Naive thymus-derived CD8-positive, alpha-beta T cell (primary cell): ENCODE data around the gene LYL1. TPM values are rescaled to one million over a fixed set of nuclear protein-coding genes. Genes with fewer than 3 reads are reported as not detected.

Source experiments
- ATAC-seq, 2 donors: fragments of 150-1000 bp; cut with Tn5 transposase in 1 of 2; sonication (Bioruptor Pico), chemical (Tn5 transposase) in 1 of 2; 1 replicate in 1 of 2; 2 replicates in 1 of 2; pipeline ENCODE4 v1.10.0; 2021; ENCODE audit warnings: mild to moderate bottlenecking in 2 of 2, moderate library complexity in 2 of 2
- POLR2A ChIA-PET: fragments of 350-600 bp; sonication (Branson Sonifier 250); formaldehyde crosslinking; loops from one replicate; lab custom pipeline; 2021; ENCODE audit warnings: antibody characterized with exemption; lab: Charles Lee
- DNase-seq, 10 donors: peaks; one replicate each; pipeline versions ENCODE4 v3.0.0 to v3.0.0-alpha.2; 2020 to 2022
- H3K27ac Mint-ChIP-seq, 10 donors: one replicate each; pipeline ENCODE4 v1.8.0; 2020 to 2022; ENCODE audit warnings: mild to moderate bottlenecking in 10 of 10, mixed read lengths in 10 of 10, moderate library complexity in 4 of 10, inconsistent platforms in 1 of 10
- H3K27me3 Mint-ChIP-seq, 5 donors: one replicate each; pipeline ENCODE4 v1.8.0; 2021 to 2022; ENCODE audit warnings: mixed read lengths in 5 of 5
- H3K36me3 Mint-ChIP-seq, 3 donors: one replicate each; pipeline ENCODE4 v1.8.0; 2020 to 2022; ENCODE audit warnings: mixed read lengths in 3 of 3, mild to moderate bottlenecking in 2 of 3, inconsistent platforms in 1 of 3
- H3K4me1 Mint-ChIP-seq, 4 donors: one replicate each; pipeline ENCODE4 v1.8.0; 2021 to 2022; ENCODE audit warnings: mixed read lengths in 4 of 4
- H3K4me3 Mint-ChIP-seq, 10 donors: one replicate each; pipeline ENCODE4 v1.8.0; 2020 to 2022; ENCODE audit warnings: mild to moderate bottlenecking in 10 of 10, mixed read lengths in 10 of 10, moderate library complexity in 6 of 10, inconsistent platforms in 1 of 10
- H3K9me3 Mint-ChIP-seq, 9 donors: one replicate each; pipeline ENCODE4 v1.8.0; 2020 to 2022; ENCODE audit warnings: mixed read lengths in 9 of 9, mild to moderate bottlenecking in 3 of 9, inconsistent platforms in 1 of 9, moderate library complexity in 1 of 9
- polyA plus RNA-seq, 3 donors: library from polyadenylated mRNA; unstranded; fragments of 300-500 nt; fragmentation: Illumina TruSeq; gene quantifications; one replicate each; pipeline ENCODE4 v1.2.3, GENCODE V29; 2021
- total RNA-seq, 8 experiments: library from RNA in 2 of 8; stranded (reverse) in 2 of 8; gene quantifications; one replicate each; pipeline ENCODE4 v1.2.3 and lab custom pipeline; 2021 to 2026

Gene LYL1
- total and polyA plus RNA-seq, 5 experiments from 2014 or later: 0.37 to 7.9 (median 2.6) TPM

- ATAC-seq: no peak
- peak in 1 of 10 donors; percentile 32 for DNase-seq
- Mint-ChIP-seq H3K4me1 (peaks cover 20 to 37% (median 35%) of the 10 kb centered on the region in 4 donors), H3K27me3 (peaks cover 6 to 22% (median 6%) of the 10 kb centered on the region in 5 donors), H3K36me3 (no peaks in the 10 kb centered on the region), H3K9me3 (peaks cover 0 to 2% (median 0%) of the 10 kb centered on the region in 9 donors), H3K4me3 (peak overlapping the region in 3 of 10 donors; percentile 8 to 81 (median 70)), H3K27ac (no peak overlapping the region)
- POLR2A ChIA-PET: interaction anchor here (0.6 to 3.0 kb wide), 5 partner anchors 10 to 118 kb away, joined by 3 to 18 read pairs (median 6); partner anchors contain the start of gene NACC1
Observed at GRCh38 chr19:13095393-13095784, 7.3 kb downstream of the LYL1 start.

GRCh38 chr19:13094771-13095392 is 7.8 kb downstream of the LYL1 start:
- DNase-seq (peak in 1 of 10 donors; percentile 13), ATAC-seq (no peak)

DNA sequence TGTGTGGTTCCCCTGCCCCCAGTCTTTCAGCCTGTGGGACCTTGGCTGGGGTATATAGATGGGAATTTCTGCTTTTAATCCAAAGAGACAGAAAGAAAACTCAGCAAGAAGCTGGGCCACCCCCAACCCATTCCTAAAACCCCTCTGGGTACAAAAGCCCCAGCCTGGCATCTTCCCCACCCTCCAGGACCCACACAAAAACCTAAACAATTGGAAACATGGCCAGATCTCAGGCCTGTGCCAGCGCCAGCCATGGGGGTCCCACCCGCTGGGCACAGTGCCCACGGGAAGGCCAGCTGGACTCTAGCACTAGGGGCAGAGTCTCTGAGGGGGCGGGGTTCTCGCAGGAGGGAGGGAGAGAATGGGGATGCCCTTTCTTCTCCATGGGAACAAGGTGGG is 8.6 kb downstream of the LYL1 start:
- POLR2A ChIA-PET: interaction anchor here (0.9 to 2.6 kb wide), 3 partner anchors 24 to 117 kb away, joined by 4 to 18 read pairs (median 5); partner anchors contain the start of gene NACC1
- ATAC-seq (no peak), DNase-seq (peak in 1 of 10 donors; percentile 7)
- H3K4me3 Mint-ChIP-seq: peak overlapping the region in 2 of 10 donors; percentile 58
- H3K9me3 Mint-ChIP-seq: peaks cover 0 to 2% (median 0%) of the 10 kb centered on the region in 9 donors
- H3K4me1 Mint-ChIP-seq: peaks cover 15 to 27% (median 26%) of the 10 kb centered on the region in 4 donors
- H3K27me3 Mint-ChIP-seq: peaks cover 6 to 22% (median 6%) of the 10 kb centered on the region in 5 donors
- peak overlapping the region in 1 of 10 donors; percentile 54 for H3K27ac Mint-ChIP-seq
- no peaks in the 10 kb centered on the region for H3K36me3 Mint-ChIP-seq

More at GRCh38 chr19:13094771-13095392, 7.8 kb downstream of the LYL1 start:
- POLR2A ChIA-PET: interaction anchor here (0.5 to 3.0 kb wide), 6 partner anchors 10 to 174 kb away, joined by 3 to 18 read pairs (median 4); no protein-coding TSS in a partner anchor
- Mint-ChIP-seq H3K9me3 (peaks cover 0 to 2% (median 0%) of the 10 kb centered on the region in 9 donors), H3K36me3 (no peaks in the 10 kb centered on the region), H3K27me3 (peaks cover 6 to 22% (median 6%) of the 10 kb centered on the region in 5 donors), H3K27ac (peak overlapping the region in 3 of 10 donors; percentile 3 to 63 (median 29)), H3K4me1 (peaks cover 15 to 32% (median 30%) of the 10 kb centered on the region in 4 donors), H3K4me3 (peak overlapping the region in 3 of 10 donors; percentile 33 to 61 (median 38))

- ATAC-seq (peak; percentile 75 to 80), DNase-seq (peak; percentile 68 to 89 (median 79))
- POLR2A ChIA-PET: interaction anchor here (0.9 to 2.6 kb wide), 3 partner anchors 24 to 117 kb away, joined by 4 to 18 read pairs (median 5); partner anchors contain the start of gene NACC1
- Mint-ChIP-seq H3K27me3 (peaks cover 6 to 19% (median 6%) of the 10 kb centered on the region in 5 donors), H3K4me3 (peak overlapping the region in 2 of 10 donors; percentile 58), H3K27ac (peak overlapping the region in 1 of 10 donors; percentile 54), H3K36me3 (no peaks in the 10 kb centered on the region), H3K9me3 (peaks cover 0 to 2% (median 0%) of the 10 kb centered on the region in 9 donors), H3K4me1 (peaks cover 14 to 23% (median 21%) of the 10 kb centered on the region in 4 donors)
Observed at GRCh38 chr19:13093407-13094105, 9.1 kb downstream of the LYL1 start.

DNA sequence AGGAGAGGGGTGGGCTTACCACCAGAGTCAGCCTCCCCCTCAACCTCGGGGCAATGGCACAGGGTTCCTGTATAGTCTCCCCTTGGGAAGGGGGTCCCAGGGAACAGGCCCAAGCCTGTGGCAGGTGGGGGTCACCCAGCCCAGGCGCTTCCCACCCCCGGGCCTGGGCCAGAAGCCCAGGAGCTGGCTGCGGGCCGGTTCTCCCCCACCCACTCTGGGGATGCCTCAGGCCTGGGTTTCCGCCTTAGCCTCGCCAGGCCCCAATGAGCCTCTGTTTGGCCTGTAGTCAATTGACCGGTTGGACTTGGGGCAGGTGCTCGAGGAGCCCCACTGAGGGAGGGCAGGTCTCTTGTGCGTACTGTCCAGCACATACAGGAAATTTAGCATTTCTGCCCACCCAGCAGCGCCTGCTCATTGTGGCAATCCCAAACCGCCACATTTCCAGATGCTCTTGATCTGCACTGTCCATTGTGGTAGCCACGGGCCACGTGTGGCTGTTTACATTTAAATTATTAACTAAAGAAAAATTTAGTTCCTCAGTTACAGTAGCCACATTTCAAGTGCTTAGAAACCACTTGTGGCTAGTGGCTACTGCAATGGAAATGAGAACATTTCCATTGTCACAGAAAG is 9.9 kb downstream of the LYL1 start:
- Mint-ChIP-seq H3K4me3 (no peak overlapping the region), H3K27ac (no peak overlapping the region), H3K9me3 (peaks cover 0 to 2% (median 0%) of the 10 kb centered on the region in 9 donors), H3K27me3 (peaks cover 6 to 13% (median 6%) of the 10 kb centered on the region in 5 donors), H3K36me3 (no peaks in the 10 kb centered on the region), H3K4me1 (peaks cover 10 to 19% (median 15%) of the 10 kb centered on the region in 4 donors)
- DNase-seq: no peak
- no peak for ATAC-seq
- POLR2A ChIA-PET: interaction anchor here (2.6 kb wide), 1 partner anchor 116 kb away, joined by 18 read pairs; no protein-coding TSS in a partner anchor

DNA sequence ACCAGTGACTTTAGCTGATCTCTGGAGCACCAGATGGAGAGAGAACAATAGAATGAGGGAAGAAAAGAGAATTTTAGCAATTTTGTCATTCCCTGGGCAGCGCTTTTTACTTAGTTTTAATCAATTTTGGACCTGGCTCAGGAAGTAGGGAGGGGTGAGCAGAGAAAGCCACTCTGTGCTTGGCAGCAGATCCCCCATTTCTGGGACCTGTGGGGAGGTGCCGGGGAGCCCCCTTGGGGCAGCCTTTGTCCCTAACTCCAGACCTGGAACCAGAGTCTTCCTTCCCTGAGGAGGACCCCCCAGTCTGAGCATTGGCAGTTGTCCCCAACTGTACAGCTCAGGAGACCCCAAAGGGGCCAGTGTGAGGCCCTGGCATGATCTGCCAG is 10.5 kb downstream of the LYL1 start:
- Mint-ChIP-seq H3K4me3 (no peak overlapping the region), H3K9me3 (peaks cover 0 to 2% (median 0%) of the 10 kb centered on the region in 9 donors), H3K27ac (no peak overlapping the region), H3K4me1 (peaks cover 10 to 19% (median 14%) of the 10 kb centered on the region in 4 donors), H3K36me3 (no peaks in the 10 kb centered on the region), H3K27me3 (peaks cover 5 to 11% (median 6%) of the 10 kb centered on the region in 5 donors)
- ATAC-seq (no peak), DNase-seq (no peak)
- POLR2A ChIA-PET: no interaction called here

DNA sequence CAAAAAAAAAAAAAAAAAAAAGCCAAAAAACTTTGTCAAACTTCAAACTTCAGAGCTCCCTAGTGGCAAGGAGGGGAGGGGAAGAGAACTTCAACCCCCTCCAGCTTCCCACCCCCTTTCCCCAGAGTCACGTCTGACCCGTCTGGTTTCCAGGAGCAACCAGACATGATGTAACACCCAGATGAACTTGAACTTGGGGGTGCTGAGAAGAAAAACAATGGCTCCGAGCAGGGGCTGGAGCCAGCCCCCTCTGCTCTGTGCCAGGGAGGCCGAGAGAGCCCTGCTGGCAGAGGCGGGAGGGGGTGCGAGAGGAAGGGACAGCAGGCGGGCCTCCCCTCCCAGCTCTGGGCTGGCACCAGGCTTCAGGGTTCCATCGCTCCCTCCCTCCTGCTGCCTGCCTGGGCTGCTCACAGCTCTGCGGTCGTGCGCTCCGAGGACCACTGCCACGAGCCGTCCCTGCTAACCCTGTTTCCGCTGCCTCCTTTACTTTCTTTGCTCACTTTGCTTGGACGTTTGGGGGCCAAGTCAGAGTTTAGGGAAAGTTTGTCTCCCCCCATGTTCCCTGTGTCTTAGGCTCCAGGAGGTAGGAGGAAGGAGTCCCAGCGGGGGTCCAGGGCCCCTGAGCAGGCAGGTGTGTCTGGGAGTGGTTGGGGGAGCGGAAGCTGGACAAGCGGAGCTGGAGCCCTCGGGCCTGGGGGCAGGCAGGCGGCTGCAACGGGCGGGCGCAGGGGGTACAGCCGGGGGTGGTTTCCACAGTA is 11.1 kb downstream of the LYL1 start:
- peaks cover 3 to 10% (median 6%) of the 10 kb centered on the region in 5 donors for H3K27me3 Mint-ChIP-seq
- peaks cover 0 to 2% (median 0%) of the 10 kb centered on the region in 9 donors for H3K9me3 Mint-ChIP-seq
- DNase-seq: no peak
- ATAC-seq: no peak
- H3K36me3 Mint-ChIP-seq: no peaks in the 10 kb centered on the region
- no peak overlapping the region for H3K27ac Mint-ChIP-seq
- no peak overlapping the region for H3K4me3 Mint-ChIP-seq
- POLR2A ChIA-PET: no interaction called here
- H3K4me1 Mint-ChIP-seq: peaks cover 8 to 14% (median 13%) of the 10 kb centered on the region in 4 donors

- H3K27me3 Mint-ChIP-seq: peaks cover 0 to 3% (median 0%) of the 10 kb centered on the region in 5 donors
- no peak overlapping the region for H3K27ac Mint-ChIP-seq
- no peak for DNase-seq
- H3K36me3 Mint-ChIP-seq: no peaks in the 10 kb centered on the region
- POLR2A ChIA-PET: no interaction called here
- ATAC-seq: no peak
- H3K4me1 Mint-ChIP-seq: peaks cover 4 to 7% (median 6%) of the 10 kb centered on the region in 4 donors
- H3K9me3 Mint-ChIP-seq: no peaks in the 10 kb centered on the region
- no peak overlapping the region for H3K4me3 Mint-ChIP-seq
Observed at GRCh38 chr19:13090511-13091231, 12.0 kb downstream of the LYL1 start.

- POLR2A ChIA-PET: no interaction called here
- no peak overlapping the region for H3K4me3 Mint-ChIP-seq
- H3K9me3 Mint-ChIP-seq: no peaks in the 10 kb centered on the region
- H3K36me3 Mint-ChIP-seq: no peaks in the 10 kb centered on the region
- no peak overlapping the region for H3K27ac Mint-ChIP-seq
- ATAC-seq: no peak
- H3K4me1 Mint-ChIP-seq: peaks cover 6 to 7% (median 7%) of the 10 kb centered on the region in 4 donors
- DNase-seq: no peak
- peaks cover 0 to 3% (median 0%) of the 10 kb centered on the region in 5 donors for H3K27me3 Mint-ChIP-seq
Observed at GRCh38 chr19:13089857-13090507, 12.7 kb downstream of the LYL1 start.

- Mint-ChIP-seq H3K27ac (no peak overlapping the region), H3K4me1 (peaks cover 0 to 6% (median 3%) of the 10 kb centered on the region in 4 donors), H3K27me3 (no peaks in the 10 kb centered on the region), H3K9me3 (no peaks in the 10 kb centered on the region), H3K4me3 (no peak overlapping the region), H3K36me3 (no peaks in the 10 kb centered on the region)
- DNase-seq (peak in 1 of 10 donors; percentile 19), ATAC-seq (peak; percentile 45 to 68)
- POLR2A ChIA-PET: no interaction called here
Observed at GRCh38 chr19:13089139-13089856, 13.4 kb downstream of the LYL1 start.
